OCI-LY3 (cell line): ENCODE results near the gene FOXN1.

ENCODE experiments used
- H2AFZ ChIP-seq: fragments of 200-600, 300-600 bp; shearing (Covaris generic); 2 replicates; pipeline ENCODE4 v1.6.0; 2014; ENCODE audit warnings: antibody characterized with exemption, low read depth, low read length
- H3K27ac ChIP-seq: fragments of 200-600, 300-600 bp; sonication (generic); 2 replicates; pipeline ENCODE4 v1.5.1; 2014; ENCODE audit warnings: mild to moderate bottlenecking, low read length, moderate library complexity, mixed read lengths
- H3K27me3 ChIP-seq: fragments of 200-600, 300-600 bp; sonication (generic); 2 replicates; pipeline ENCODE4 v1.6.1; 2014; ENCODE audit warnings: low read depth, low read length, mixed read lengths
- H3K36me3 ChIP-seq: fragments of 200-600, 300-600 bp; sonication (generic); replicated peaks from 2 replicates; pipeline ENCODE3; 2014; ENCODE audit warnings: low read depth, low read length, mixed read lengths
- H3K4me1 ChIP-seq: fragments of 300-600, 200-600 bp; sonication (generic); 2 replicates; pipeline ENCODE4 v1.6.1; 2014; ENCODE audit warnings: low read length, mixed read lengths
- H3K4me2 ChIP-seq: fragments of 200-600, 300-600 bp; sonication (generic); 2 replicates; pipeline ENCODE4 v1.6.1; 2014; ENCODE audit warnings: low read length, mixed read lengths
- H3K4me3 ChIP-seq: fragments of 300-600, 200-600 bp; sonication (generic); 2 replicates; pipeline ENCODE4 v1.5.1; 2014; ENCODE audit warnings: antibody characterized with exemption, mild to moderate bottlenecking, low read length, moderate library complexity
- H3K79me2 ChIP-seq: fragments of 300-600, 200-600 bp; shearing (Covaris generic); 2 replicates; pipeline ENCODE4 v1.6.1; 2014; ENCODE audit warnings: mild to moderate bottlenecking, low read length, mixed read lengths
- H3K9ac ChIP-seq: fragments of 300-600, 200-600 bp; shearing (Covaris generic); 2 replicates; pipeline ENCODE4 v1.6.0; 2014; ENCODE audit warnings: mild to moderate bottlenecking, low read length, moderate library complexity
- H3K9me3 ChIP-seq: fragments of 200-600, 300-600 bp; shearing (Covaris generic); 2 replicates; pipeline ENCODE4 v1.6.1; 2014; ENCODE audit warnings: low read length, mixed read lengths; ENCODE audit not compliant: insufficient read depth
- H4K20me1 ChIP-seq: fragments of 200-600, 300-600 bp; sonication (generic); 2 replicates; pipeline ENCODE4 v1.6.1; 2016; ENCODE audit warnings: low read length, mixed read lengths; ENCODE audit not compliant: insufficient read depth
- EZH2phosphoT487 ChIP-seq: fragments of 200-600 bp; shearing (Covaris generic); IDR thresholded peaks from 2 replicates; pipeline ENCODE4 v1.6.1; 2018; ENCODE audit warnings: antibody characterized with exemption, mixed run types, low read depth
- TF ChIP-seq, protein P1 (sequence below): fragments of 200-600, 300-600 bp; sonication (generic); IDR thresholded peaks from 2 replicates; pipeline ENCODE4 v1.5.1; 2014; ENCODE audit warnings: antibody characterized with exemption, low read length, low read depth

The FOXN1 gene

DNA sequence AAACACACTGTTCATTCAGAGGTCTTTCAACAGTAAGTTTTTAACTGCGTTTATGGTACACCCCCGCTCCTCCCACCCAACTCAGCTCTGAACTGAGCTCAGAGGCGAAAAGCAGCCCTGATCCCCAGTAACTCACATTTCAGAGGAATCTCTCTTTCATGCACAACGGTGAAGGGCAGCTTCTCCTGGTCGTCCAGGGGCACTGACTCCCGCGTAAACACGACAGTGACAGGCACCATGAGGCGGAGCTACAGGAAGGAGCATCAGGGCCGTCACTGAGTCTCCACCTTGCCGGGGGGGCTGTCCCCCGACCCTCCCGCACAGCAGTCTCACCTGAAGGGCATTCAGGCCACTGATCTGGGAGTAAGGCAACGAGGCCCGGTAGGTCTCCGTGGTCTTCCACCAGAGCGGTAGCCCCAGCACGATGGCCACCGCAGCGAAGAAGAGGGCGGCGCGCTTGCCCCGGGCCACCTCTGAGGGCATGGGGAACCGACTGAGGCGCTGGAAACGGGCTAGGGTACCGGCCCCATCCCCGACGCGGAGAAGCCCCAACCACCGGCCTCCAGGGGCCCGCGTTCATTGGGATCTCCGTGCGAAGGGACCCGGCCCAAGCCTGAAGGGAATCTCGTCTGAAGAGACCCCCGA is 64.7 kb downstream of the FOXN1 start:
- H3K4me1 ChIP-seq: peaks cover 38% of the 10 kb centered on the region
- peaks cover 25% of the 10 kb centered on the region for H3K79me2 ChIP-seq
- no peaks in the 10 kb centered on the region for H3K9me3 ChIP-seq
- H3K36me3 ChIP-seq: peaks cover 39% of the 10 kb centered on the region
- peak overlapping the region; percentile 67 for H3K9ac ChIP-seq
- TF ChIP-seq EZH2phosphoT487: no peak
- TF ChIP-seq, protein P1, sequence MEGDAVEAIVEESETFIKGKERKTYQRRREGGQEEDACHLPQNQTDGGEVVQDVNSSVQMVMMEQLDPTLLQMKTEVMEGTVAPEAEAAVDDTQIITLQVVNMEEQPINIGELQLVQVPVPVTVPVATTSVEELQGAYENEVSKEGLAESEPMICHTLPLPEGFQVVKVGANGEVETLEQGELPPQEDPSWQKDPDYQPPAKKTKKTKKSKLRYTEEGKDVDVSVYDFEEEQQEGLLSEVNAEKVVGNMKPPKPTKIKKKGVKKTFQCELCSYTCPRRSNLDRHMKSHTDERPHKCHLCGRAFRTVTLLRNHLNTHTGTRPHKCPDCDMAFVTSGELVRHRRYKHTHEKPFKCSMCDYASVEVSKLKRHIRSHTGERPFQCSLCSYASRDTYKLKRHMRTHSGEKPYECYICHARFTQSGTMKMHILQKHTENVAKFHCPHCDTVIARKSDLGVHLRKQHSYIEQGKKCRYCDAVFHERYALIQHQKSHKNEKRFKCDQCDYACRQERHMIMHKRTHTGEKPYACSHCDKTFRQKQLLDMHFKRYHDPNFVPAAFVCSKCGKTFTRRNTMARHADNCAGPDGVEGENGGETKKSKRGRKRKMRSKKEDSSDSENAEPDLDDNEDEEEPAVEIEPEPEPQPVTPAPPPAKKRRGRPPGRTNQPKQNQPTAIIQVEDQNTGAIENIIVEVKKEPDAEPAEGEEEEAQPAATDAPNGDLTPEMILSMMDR: no peak
- H2AFZ ChIP-seq: peak overlapping the region; percentile 15; the same call in 1 of the 2 replicates
- peaks cover 5% of the 10 kb centered on the region for H4K20me1 ChIP-seq
- H3K27ac ChIP-seq: peak overlapping the region; percentile 28
- H3K27me3 ChIP-seq: no peaks in the 10 kb centered on the region
- H3K4me3 ChIP-seq: peak overlapping the region; percentile 78
- H3K4me2 ChIP-seq: peak overlapping the region; percentile 89

DNA sequence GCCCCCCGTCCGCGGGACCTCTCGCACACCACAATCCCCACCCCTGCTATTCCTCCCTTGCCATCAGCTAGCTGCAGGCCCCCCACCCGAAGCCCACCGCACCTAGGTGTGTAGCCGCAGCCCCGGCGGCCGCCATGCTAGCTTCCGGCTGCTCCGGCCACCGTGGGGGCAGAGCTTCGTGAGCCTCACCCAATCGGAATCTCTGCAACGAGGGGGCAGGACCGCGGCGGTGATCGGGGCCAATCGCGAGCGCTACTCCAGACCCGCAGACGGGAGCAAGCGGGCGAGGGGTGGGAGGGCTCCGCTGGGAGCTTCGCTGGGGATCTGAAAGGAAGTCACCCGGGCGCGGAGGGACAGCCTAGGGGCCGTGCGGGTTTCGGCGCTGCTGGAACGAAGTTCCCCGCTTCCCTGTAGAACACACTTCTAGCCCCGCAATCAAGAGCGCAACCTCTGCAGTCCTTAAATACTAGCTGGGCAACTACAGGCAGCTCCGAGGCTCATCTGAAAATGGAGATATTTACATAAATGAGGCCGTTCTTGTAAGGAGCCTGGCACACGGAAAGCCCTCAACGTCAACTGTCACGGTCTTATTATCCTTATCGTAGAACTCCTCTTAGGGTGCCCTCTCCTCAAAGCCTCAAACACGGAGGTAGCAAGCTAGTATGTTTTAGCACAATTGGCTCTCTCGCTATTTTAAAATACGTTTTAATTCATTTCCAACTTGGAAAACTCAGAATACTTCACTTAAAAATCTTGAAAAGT is 65.4 kb downstream of the FOXN1 start, which contains the start of gene PIGS:
TSS of gene PIGS (minus strand) at position 164 of the 762 bp plus-strand sequence. CDS start at position 136, 28 bp downstream.
- Histone ChIP-seq H3K9me3 (no peaks in the 10 kb centered on the region), H3K4me3 (peak within 1 kb of the TSS; percentile 78), H4K20me1 (peaks cover 5% of the 10 kb centered on the region), H3K4me1 (peaks cover 40% of the 10 kb centered on the region), H3K9ac (peak within 1 kb of the TSS; percentile 68), H3K27ac (peak within 1 kb of the TSS; percentile 31), H3K36me3 (peaks cover 40% of the 10 kb centered on the region), H3K79me2 (peaks cover 21% of the 10 kb centered on the region), H2AFZ (peak within 1 kb of the TSS; percentile 75; the same call in 1 of the 2 replicates), H3K4me2 (peak within 1 kb of the TSS; percentile 89), H3K27me3 (no peaks in the 10 kb centered on the region)
- TF ChIP-seq, protein P1: no peak
- TF ChIP-seq EZH2phosphoT487: no peak

DNA sequence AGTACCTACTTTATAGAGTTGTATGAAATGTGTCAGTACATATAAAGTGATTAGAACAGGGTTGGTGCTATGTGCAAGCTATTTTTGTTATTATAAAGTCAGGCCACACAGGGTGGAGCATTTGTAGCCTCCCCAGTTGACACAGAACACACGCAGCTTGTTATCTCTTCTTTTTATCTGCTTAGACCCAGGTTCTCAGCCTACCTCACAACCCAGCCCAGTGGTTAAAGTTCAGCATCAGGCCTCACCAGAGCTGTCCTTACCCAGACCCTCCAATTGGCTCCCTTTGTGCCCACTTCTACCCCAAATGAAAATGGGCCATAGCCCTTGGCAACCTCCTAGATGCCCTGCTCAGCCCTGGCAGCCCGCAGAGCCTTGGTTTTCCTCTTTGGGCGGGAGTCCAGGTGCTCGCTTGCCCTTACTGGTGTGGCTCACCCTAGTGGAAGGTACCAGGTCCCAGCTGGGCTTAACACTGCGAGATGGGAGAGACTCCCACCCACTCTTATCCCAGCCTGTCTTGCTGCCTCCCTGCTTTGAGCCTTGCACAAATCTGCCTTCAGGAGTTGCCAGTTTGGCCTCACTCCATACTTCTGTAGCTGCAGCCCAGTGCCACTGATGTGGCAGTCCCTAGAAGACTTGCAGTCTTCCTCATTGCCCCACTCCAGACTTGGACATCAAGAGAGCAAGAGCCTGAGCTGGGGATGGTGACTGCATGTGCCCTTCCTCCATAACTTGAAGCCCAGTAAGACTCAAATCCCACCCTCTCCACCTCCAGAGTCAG is 66.3 kb downstream of the FOXN1 start:
- H3K4me2 ChIP-seq: peak overlapping the region; percentile 84
- peaks cover 44% of the 10 kb centered on the region for H3K36me3 ChIP-seq
- peaks cover 37% of the 10 kb centered on the region for H3K4me1 ChIP-seq
- no peak overlapping the region for H2AFZ ChIP-seq
- no peaks in the 10 kb centered on the region for H4K20me1 ChIP-seq
- H3K27me3 ChIP-seq: no peaks in the 10 kb centered on the region
- no peak overlapping the region for H3K27ac ChIP-seq
- H3K9ac ChIP-seq: peak overlapping the region; percentile 68; the same call in 1 of the 2 replicates
- H3K9me3 ChIP-seq: no peaks in the 10 kb centered on the region
- H3K79me2 ChIP-seq: peaks cover 13% of the 10 kb centered on the region
- peak overlapping the region; percentile 78 for H3K4me3 ChIP-seq
- TF ChIP-seq, protein P1: no peak
- no peak for TF ChIP-seq EZH2phosphoT487
